GM23338 (cell line): ENCODE data around the gene PTPRB. TPM values are rescaled to one million over a fixed set of nuclear protein-coding genes. Genes with fewer than 3 reads are reported as not detected.

Experiments used
- ATAC-seq: fragments of 200-7000 bp; cut with Tn5 transposase; 3 replicates; pipeline ENCODE4 v1.9.1; 2020
- DNase-seq: peaks from one replicate; pipeline ENCODE4 v3.0.0-alpha.2; 2015; ENCODE audit warnings: low spot score
- H2AFZ ChIP-seq: fragments of 200-600 bp; sonication (generic); 2 replicates; pipeline ENCODE4 v1.8.0; 2016; ENCODE audit warnings: antibody characterized with exemption, mild to moderate bottlenecking, moderate library complexity
- H3F3A ChIP-seq: fragments of 200-600 bp; sonication (generic); replicated peaks from 2 replicates; pipeline ENCODE4 v1.8.0; 2017; ENCODE audit warnings: antibody characterized with exemption, mixed run types, low read depth
- H3K27ac ChIP-seq: fragments of 200-600 bp; sonication (generic); 2 replicates; pipeline ENCODE4 v1.6.1; 2016; ENCODE audit warnings: low read depth
- H3K27me3 ChIP-seq: fragments of 200-600 bp; sonication (generic); 2 replicates; pipeline ENCODE4 v1.8.0; 2016; ENCODE audit warnings: mild to moderate bottlenecking, mixed run types, moderate library complexity; ENCODE audit not compliant: insufficient read depth
- H3K36me3 ChIP-seq: fragments of 200-600 bp; sonication (generic); 2 replicates; pipeline ENCODE4 v1.8.0; 2016; ENCODE audit warnings: mild to moderate bottlenecking; ENCODE audit not compliant: insufficient read depth
- H3K4me1 ChIP-seq: fragments of 200-600 bp; sonication (generic); 2 replicates; pipeline ENCODE4 v1.8.0; 2016; ENCODE audit warnings: mild to moderate bottlenecking, moderate library complexity; ENCODE audit not compliant: insufficient read depth
- H3K4me2 ChIP-seq: fragments of 200-600 bp; sonication (generic); 2 replicates; pipeline ENCODE4 v1.7.1; 2017; ENCODE audit warnings: mixed run types
- H3K4me3 ChIP-seq: fragments of 200-600 bp; sonication (generic); 2 replicates; pipeline ENCODE4 v1.6.1; 2016; ENCODE audit warnings: mixed run types
- H3K79me2 ChIP-seq: fragments of 200-600 bp; sonication (generic); replicated peaks from 2 replicates; pipeline ENCODE4 v1.8.0; 2017; ENCODE audit warnings: mild to moderate bottlenecking; ENCODE audit not compliant: insufficient read depth
- H3K9me2 ChIP-seq: fragments of 200-600 bp; sonication (generic); 2 replicates; pipeline ENCODE4 v1.8.0; 2017; ENCODE audit not compliant: insufficient read depth
- H4K20me1 ChIP-seq: fragments of 200-600 bp; sonication (generic); replicated peaks from 2 replicates; pipeline ENCODE4 v1.8.0; 2017; ENCODE audit warnings: mild to moderate bottlenecking; ENCODE audit not compliant: insufficient read depth
- H3K27ac Mint-ChIP-seq: 2 replicates; pipeline ENCODE4 v1.8.0; 2020; ENCODE audit warnings: inconsistent platforms, mild to moderate bottlenecking, moderate library complexity, mixed read lengths
- H3K27me3 Mint-ChIP-seq: 3 replicates; pipeline ENCODE4 v1.8.0; 2022; ENCODE audit warnings: low read depth, mild to moderate bottlenecking, moderate library complexity, mixed read lengths, inconsistent platforms; ENCODE audit not compliant: insufficient read depth, poor library complexity
- H3K36me3 Mint-ChIP-seq: 3 replicates; pipeline ENCODE4 v1.8.0; 2021; ENCODE audit warnings: low read depth, mild to moderate bottlenecking, inconsistent platforms, moderate library complexity, mixed read lengths
- H3K4me1 Mint-ChIP-seq: 3 replicates; pipeline ENCODE4 v1.8.0; 2020; ENCODE audit warnings: mild to moderate bottlenecking, inconsistent platforms, mixed read lengths
- H3K4me3 Mint-ChIP-seq: 3 replicates; pipeline ENCODE4 v1.8.0; 2021; ENCODE audit warnings: moderate library complexity, mild to moderate bottlenecking, inconsistent platforms, mixed read lengths
- H3K9me3 Mint-ChIP-seq: 3 replicates; pipeline ENCODE4 v1.8.0; 2020; ENCODE audit warnings: moderate library complexity, mild to moderate bottlenecking, inconsistent platforms, mixed read lengths
- CREB1 ChIP-seq: fragments of 250-450 bp; sonication (Bioruptor Pico); IDR thresholded peaks from 2 replicates; pipeline ENCODE4 v1.5.0; 2020; ENCODE audit warnings: low read depth, mild to moderate bottlenecking, moderate library complexity
- CTCF ChIP-seq, 2 experiments: fragments of 200-600 bp in 1 of 2; sonication (generic) in 1 of 2; conservative IDR thresholded peaks; 2 replicates each; pipeline versions ENCODE4 v1.5.1 to v1.6.1; 2016 to 2017; ENCODE audit warnings: antibody characterized with exemption in 2 of 2, low read depth in 2 of 2, mild to moderate bottlenecking in 2 of 2, moderate library complexity in 1 of 2
- ETS1 ChIP-seq: IDR thresholded peaks from 2 replicates; pipeline ENCODE4 v1.6.1; 2016; ENCODE audit warnings: antibody characterized with exemption
- EZH2 ChIP-seq: fragments of 200-600 bp; sonication (generic); IDR thresholded peaks from one replicate; pipeline ENCODE4 v1.8.0; 2017; ENCODE audit warnings: antibody characterized with exemption, mild to moderate bottlenecking, low read depth; ENCODE audit not compliant: unreplicated experiment
- EZH2phosphoT487 ChIP-seq: fragments of 200-600 bp; sonication (generic); IDR thresholded peaks from one replicate; pipeline ENCODE4 v1.8.1; 2018; ENCODE audit warnings: antibody characterized with exemption; ENCODE audit not compliant: unreplicated experiment
- JUNB ChIP-seq: IDR thresholded peaks from one replicate; pipeline ENCODE4 v1.6.1; 2016; ENCODE audit warnings: antibody characterized with exemption; ENCODE audit not compliant: unreplicated experiment
- NANOG ChIP-seq: IDR thresholded peaks from 2 replicates; pipeline ENCODE4 v1.6.1; 2016; ENCODE audit warnings: antibody characterized with exemption, borderline replicate concordance
- POLR2AphosphoS5 ChIP-seq: IDR thresholded peaks from 2 replicates; pipeline ENCODE4 v1.6.1; 2016; ENCODE audit warnings: antibody characterized with exemption, low read depth
- REST ChIP-seq: IDR thresholded peaks from one replicate; pipeline ENCODE4 v1.6.1; 2018; ENCODE audit warnings: antibody characterized with exemption; ENCODE audit not compliant: unreplicated experiment
- STAT1 ChIP-seq: IDR thresholded peaks from one replicate; pipeline ENCODE4 v1.6.1; 2016; ENCODE audit warnings: antibody characterized with exemption; ENCODE audit not compliant: unreplicated experiment
- ZNF114 ChIP-seq: fragments of 250-450 bp; sonication (Bioruptor Pico); IDR thresholded peaks from 2 replicates; pipeline ENCODE4 v1.5.0; 2020; ENCODE audit warnings: mild to moderate bottlenecking, moderate library complexity
- ZNF331 ChIP-seq: fragments of 250-450 bp; sonication (Bioruptor Pico); IDR thresholded peaks from 2 replicates; pipeline ENCODE4 v1.5.0; 2020; ENCODE audit warnings: low read depth, mild to moderate bottlenecking, moderate library complexity
- polyA plus RNA-seq: library from polyadenylated mRNA; unstranded; fragments of >200 nt; fragmentation: Nextera tagmentation; extraction: Ambion mirVana; gene quantifications from 2 replicates; pipeline ENCODE4 v1.2.1, GENCODE V29; 2016
- total RNA-seq: library from RNA; depleted of rRNA; stranded (reverse); fragments of >200 nt; shearing (Covaris generic); gene quantifications from 2 replicates; pipeline ENCODE4 v1.2.3, GENCODE V29; 2014

PTPRB gene
- total and polyA plus RNA-seq, 2 experiments from 2014 or later: 0.13 to 1.7 TPM

- no peak overlapping the region for H3K4me3 ChIP-seq
- Mint-ChIP-seq H3K27ac (no peak overlapping the region), H3K27me3 (peaks cover 3% of the 10 kb centered on the region), H3K36me3 (no peaks in the 10 kb centered on the region), H3K4me1 (peaks cover 29% of the 10 kb centered on the region), H3K4me3 (no peak overlapping the region), H3K9me3 (no peaks in the 10 kb centered on the region)
- no peaks in the 10 kb centered on the region for H3K79me2 ChIP-seq
- no peak overlapping the region for H2AFZ ChIP-seq
- H3K36me3 ChIP-seq: no peaks in the 10 kb centered on the region
- no peaks in the 10 kb centered on the region for H3K27me3 ChIP-seq
- no peaks in the 10 kb centered on the region for H4K20me1 ChIP-seq
- no peak overlapping the region for H3K4me2 ChIP-seq
- H3K9me2 ChIP-seq: no peaks in the 10 kb centered on the region
- peaks cover 28% of the 10 kb centered on the region for H3K4me1 ChIP-seq
- no peaks in the 10 kb centered on the region for H3F3A ChIP-seq
- ATAC-seq (no peak), DNase-seq (no peak)
- no peak for TF ChIP-seq ETS1
- no peak overlapping the region for H3K27ac ChIP-seq
Measured at GRCh38 chr12:70619471-70620152, 17.6 kb downstream of the PTPRB start.

GRCh38 chr12:70618371-70618770, 18.9 kb downstream of the PTPRB start:
- H3K4me2 ChIP-seq: no peak overlapping the region
- Mint-ChIP-seq H3K9me3 (no peaks in the 10 kb centered on the region), H3K27ac (no peak overlapping the region), H3K27me3 (peaks cover 2% of the 10 kb centered on the region), H3K4me1 (peaks cover 36% of the 10 kb centered on the region), H3K4me3 (no peak overlapping the region), H3K36me3 (no peaks in the 10 kb centered on the region)
- H3K79me2 ChIP-seq: no peaks in the 10 kb centered on the region
- no peak overlapping the region for H3K4me3 ChIP-seq
- H4K20me1 ChIP-seq: no peaks in the 10 kb centered on the region
- H2AFZ ChIP-seq: no peak overlapping the region
- peaks cover 36% of the 10 kb centered on the region for H3K4me1 ChIP-seq
- no peaks in the 10 kb centered on the region for H3K9me2 ChIP-seq
- H3K27me3 ChIP-seq: no peaks in the 10 kb centered on the region
- no peaks in the 10 kb centered on the region for H3F3A ChIP-seq
- no peak for ATAC-seq
- no peaks in the 10 kb centered on the region for H3K36me3 ChIP-seq
- H3K27ac ChIP-seq: no peak overlapping the region
- DNase-seq: no peak
- TF ChIP-seq CTCF (conservative IDR thresholded peaks at IDR 0.05; ENCODE audit: low read depth in 2 of 2): no peak
- no peak for TF ChIP-seq POLR2AphosphoS5
- no peak for TF ChIP-seq STAT1
- TF ChIP-seq CREB1: no peak
- TF ChIP-seq NANOG: no peak
- TF ChIP-seq EZH2phosphoT487: no peak
- no peak for TF ChIP-seq ZNF114
- no peak for TF ChIP-seq REST
- TF ChIP-seq EZH2: no peak
- no peak for TF ChIP-seq JUNB
- TF ChIP-seq ZNF331 (CRISPR knock-in tag): no peak
- TF ChIP-seq ETS1: no peak
